ENCODE data around the gene NUDT8.

The NUDT8 gene

DNA sequence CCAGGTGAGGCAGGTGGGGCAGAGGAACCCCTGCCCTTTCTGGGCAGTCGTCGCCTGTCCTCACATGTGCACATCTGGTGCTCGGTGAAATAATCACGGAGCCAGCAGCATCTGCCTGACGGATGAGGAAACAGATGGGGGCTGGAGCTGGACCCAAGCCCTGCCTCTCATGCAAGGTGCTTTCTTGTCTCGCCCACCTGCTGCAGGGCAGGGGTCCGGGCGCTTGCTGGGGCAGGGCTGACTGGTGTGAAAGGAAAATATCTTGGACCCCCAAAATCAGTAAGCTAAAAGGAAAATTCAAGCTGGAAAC, 41.4 kb upstream of the NUDT8 start:
- TF ChIP-seq, protein P1, sequence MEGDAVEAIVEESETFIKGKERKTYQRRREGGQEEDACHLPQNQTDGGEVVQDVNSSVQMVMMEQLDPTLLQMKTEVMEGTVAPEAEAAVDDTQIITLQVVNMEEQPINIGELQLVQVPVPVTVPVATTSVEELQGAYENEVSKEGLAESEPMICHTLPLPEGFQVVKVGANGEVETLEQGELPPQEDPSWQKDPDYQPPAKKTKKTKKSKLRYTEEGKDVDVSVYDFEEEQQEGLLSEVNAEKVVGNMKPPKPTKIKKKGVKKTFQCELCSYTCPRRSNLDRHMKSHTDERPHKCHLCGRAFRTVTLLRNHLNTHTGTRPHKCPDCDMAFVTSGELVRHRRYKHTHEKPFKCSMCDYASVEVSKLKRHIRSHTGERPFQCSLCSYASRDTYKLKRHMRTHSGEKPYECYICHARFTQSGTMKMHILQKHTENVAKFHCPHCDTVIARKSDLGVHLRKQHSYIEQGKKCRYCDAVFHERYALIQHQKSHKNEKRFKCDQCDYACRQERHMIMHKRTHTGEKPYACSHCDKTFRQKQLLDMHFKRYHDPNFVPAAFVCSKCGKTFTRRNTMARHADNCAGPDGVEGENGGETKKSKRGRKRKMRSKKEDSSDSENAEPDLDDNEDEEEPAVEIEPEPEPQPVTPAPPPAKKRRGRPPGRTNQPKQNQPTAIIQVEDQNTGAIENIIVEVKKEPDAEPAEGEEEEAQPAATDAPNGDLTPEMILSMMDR (IDR thresholded peaks at IDR 0.05; ENCODE audit: insufficient read depth, low read length, poor library complexity, severe bottlenecking), result no peak
- DNase-seq (ENCODE audit: extremely low read depth, insufficient read length), result no peak

DNA sequence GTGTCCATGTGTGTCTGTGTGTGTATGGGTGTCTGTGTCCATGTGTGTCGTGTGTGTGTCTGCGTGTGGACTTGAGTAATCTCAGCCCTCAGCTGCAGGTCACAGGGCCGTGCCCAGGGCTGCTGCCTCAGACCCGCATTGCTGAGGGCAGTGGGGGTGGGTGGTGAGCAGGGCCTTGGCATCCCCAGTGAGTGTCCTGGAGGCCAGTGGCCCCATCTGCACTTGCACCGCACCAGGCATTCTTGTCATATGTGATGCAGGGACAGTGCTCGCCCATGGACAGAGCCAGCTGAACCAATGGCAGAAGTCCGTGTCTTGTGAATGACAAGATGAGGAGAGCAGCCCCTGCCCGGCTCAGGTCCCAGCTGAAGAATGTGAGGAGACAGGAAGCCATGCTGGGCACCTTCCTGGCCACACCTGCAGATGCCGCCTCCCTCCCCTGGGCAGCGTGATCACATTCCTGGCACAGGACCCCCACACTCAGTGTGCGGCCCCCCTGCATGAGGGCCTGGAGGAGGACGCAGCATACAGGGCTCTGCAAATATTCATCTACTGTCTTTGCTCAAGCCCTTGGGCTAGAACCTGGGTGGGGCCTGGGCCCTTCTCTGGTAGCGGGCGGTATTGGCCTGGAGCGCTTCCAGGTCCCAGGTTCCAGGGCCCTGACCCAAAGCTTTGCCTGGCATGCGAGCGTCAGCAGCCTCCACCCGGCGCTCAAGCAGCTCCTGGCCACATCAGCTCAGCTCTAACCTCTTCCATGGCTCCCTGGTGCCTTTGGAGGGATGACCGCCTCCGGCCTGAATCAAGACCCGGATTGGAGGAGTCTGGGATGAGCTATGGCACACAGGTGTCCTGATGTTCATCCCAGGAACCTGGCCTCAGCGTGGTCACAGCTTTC, 40.8 kb upstream of the NUDT8 start:
- H3K27me3 ChIP-seq (replicated peaks; ENCODE audit: control insufficient read depth, insufficient read depth, low read length), result no peaks in the 10 kb centered on the region
- TF ChIP-seq, protein P1 (IDR thresholded peaks at IDR 0.05; ENCODE audit: insufficient read depth, low read length, poor library complexity, severe bottlenecking), result no peak
- H3K4me3 ChIP-seq (replicated peaks; ENCODE audit: low read depth, low read length), result no peak overlapping the region
- H3K36me3 ChIP-seq (ENCODE audit: control insufficient read depth, insufficient read depth, low read length), result no peaks in the 10 kb centered on the region
- no peak for DNase-seq (ENCODE audit: extremely low read depth, insufficient read length)

More for the DNA sequence above, 41.4 kb upstream of the NUDT8 start:
- no peaks in the 10 kb centered on the region for H3K36me3 ChIP-seq (ENCODE audit: control insufficient read depth, insufficient read depth, low read length)
- no peaks in the 10 kb centered on the region for H3K27me3 ChIP-seq (replicated peaks; ENCODE audit: control insufficient read depth, insufficient read depth, low read length)
- H3K4me3 ChIP-seq (replicated peaks; ENCODE audit: low read depth, low read length), result no peak overlapping the region

DNA sequence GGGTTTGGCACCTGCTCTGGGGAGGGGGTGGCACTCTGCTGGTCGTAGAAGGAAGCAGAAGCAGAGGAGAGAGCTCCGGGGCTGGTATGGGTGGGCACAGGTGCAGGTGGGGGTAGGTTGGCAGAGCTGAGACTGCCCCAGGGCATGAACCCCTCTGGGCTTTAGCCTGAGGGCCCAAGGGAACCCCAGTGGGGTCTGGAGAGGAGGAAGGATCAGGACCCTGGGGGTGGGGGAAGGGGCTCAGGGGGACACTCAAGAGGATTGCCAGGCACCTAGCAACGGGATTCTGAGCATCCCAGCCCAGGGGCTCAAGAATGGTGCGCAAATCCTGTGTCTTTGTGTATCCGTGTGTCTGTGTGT, 38.4 kb upstream of the NUDT8 start:
- H3K27me3 ChIP-seq (replicated peaks; ENCODE audit: control insufficient read depth, insufficient read depth, low read length), result no peaks in the 10 kb centered on the region
- no peak overlapping the region for H3K4me3 ChIP-seq (replicated peaks; ENCODE audit: low read depth, low read length)
- DNase-seq (ENCODE audit: extremely low read depth, insufficient read length), result no peak
- no peaks in the 10 kb centered on the region for H3K36me3 ChIP-seq (ENCODE audit: control insufficient read depth, insufficient read depth, low read length)
- TF ChIP-seq, protein P1 (IDR thresholded peaks at IDR 0.05; ENCODE audit: insufficient read depth, low read length, poor library complexity, severe bottlenecking), result no peak

DNA sequence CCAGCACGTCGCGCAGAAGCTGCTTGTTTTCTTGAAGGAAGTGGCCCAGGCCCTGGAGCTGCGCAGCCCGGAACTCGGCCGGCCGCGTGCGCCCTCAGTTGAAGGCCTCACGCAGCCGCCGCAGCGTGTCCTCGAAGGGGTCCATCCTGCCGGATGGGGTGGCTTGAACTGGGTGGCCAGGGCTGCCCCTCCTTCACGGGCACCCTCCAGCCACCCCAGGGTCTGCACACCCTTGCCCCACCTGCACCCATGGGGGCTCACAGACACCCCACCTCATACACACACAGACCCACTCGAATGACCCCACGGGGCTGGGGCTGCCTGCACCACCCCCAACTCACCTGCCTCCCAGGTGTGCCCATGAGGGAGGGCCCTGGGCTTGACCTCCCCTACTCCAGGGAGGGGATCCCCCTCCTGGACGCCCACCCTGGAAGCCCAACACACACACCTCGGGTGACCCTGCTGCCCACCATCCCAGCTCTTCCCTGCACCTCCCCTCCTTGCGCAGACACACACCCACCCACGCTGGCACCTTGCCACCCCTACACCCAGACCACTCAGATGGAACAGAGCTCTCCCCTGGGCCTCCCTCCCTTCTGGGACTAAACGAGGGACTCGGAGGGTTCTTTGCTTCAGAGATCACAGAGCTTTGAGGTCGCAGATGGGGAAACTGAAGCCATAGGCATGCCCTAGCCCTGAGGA, 37.9 kb upstream of the NUDT8 start:
- TF ChIP-seq, protein P1 (IDR thresholded peaks at IDR 0.05; ENCODE audit: insufficient read depth, low read length, poor library complexity, severe bottlenecking), result no peak
- DNase-seq (ENCODE audit: extremely low read depth, insufficient read length), result no peak
- no peaks in the 10 kb centered on the region for H3K36me3 ChIP-seq (ENCODE audit: control insufficient read depth, insufficient read depth, low read length)
- H3K27me3 ChIP-seq (replicated peaks; ENCODE audit: control insufficient read depth, insufficient read depth, low read length), result no peaks in the 10 kb centered on the region
- no peak overlapping the region for H3K4me3 ChIP-seq (replicated peaks; ENCODE audit: low read depth, low read length)

DNA sequence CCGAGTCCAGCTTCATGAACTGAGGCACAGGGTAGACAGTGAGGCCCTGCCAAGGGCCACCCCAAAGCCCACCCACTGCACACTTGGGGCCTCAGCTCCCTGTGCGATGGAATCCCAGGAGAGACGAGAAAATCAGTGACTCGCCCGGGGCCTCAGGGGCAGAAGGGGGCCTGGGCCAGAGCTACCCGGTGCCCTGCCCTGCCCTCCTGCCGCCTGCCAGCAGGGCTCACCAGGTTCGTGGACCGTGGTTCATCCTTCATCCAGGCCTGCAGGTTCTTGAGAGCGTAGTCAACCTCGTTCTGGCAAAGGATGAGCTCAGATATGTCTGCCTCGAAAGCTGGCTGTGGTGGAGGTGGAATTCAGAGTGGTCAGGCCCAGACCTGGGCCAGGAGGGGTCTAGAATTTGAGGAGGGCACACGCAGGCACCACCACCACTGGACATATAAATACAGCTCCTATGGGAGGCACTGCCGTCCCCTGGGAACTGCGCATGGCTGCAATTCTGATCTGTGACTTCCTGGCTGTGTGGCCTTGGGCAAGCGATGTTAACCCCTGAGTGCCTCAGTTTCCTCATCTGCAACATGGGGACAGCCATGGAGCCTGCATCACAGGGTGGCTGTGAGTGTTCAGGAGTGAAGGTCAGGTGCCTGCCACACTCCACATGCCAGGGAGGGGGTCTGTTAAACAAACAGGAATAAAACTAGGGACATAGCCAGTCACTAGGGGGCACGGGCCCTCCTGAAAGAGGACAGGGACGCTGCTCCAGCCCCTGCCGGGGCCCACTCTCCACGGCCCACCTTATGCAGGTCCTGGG, 37.1 kb upstream of the NUDT8 start:
- DNase-seq (ENCODE audit: extremely low read depth, insufficient read length), result no peak

More for the DNA sequence above, 37.1 kb upstream of the NUDT8 start:
- TF ChIP-seq, protein P1 (IDR thresholded peaks at IDR 0.05; ENCODE audit: insufficient read depth, low read length, poor library complexity, severe bottlenecking), result no peak
- Histone ChIP-seq H3K4me3 (replicated peaks; ENCODE audit: low read depth, low read length) (no peak overlapping the region), H3K27me3 (replicated peaks; ENCODE audit: control insufficient read depth, insufficient read depth, low read length) (no peaks in the 10 kb centered on the region), H3K36me3 (ENCODE audit: control insufficient read depth, insufficient read depth, low read length) (no peaks in the 10 kb centered on the region)
